ENCODE results near the gene CSRP1. TPM values are rescaled to one million over a fixed set of nuclear protein-coding genes. Genes with fewer than 3 reads are reported as not detected.

The CSRP1 gene
- total and polyA plus RNA-seq, 2 experiments from 2014 or later: 78.9 to 135 TPM

DNA sequence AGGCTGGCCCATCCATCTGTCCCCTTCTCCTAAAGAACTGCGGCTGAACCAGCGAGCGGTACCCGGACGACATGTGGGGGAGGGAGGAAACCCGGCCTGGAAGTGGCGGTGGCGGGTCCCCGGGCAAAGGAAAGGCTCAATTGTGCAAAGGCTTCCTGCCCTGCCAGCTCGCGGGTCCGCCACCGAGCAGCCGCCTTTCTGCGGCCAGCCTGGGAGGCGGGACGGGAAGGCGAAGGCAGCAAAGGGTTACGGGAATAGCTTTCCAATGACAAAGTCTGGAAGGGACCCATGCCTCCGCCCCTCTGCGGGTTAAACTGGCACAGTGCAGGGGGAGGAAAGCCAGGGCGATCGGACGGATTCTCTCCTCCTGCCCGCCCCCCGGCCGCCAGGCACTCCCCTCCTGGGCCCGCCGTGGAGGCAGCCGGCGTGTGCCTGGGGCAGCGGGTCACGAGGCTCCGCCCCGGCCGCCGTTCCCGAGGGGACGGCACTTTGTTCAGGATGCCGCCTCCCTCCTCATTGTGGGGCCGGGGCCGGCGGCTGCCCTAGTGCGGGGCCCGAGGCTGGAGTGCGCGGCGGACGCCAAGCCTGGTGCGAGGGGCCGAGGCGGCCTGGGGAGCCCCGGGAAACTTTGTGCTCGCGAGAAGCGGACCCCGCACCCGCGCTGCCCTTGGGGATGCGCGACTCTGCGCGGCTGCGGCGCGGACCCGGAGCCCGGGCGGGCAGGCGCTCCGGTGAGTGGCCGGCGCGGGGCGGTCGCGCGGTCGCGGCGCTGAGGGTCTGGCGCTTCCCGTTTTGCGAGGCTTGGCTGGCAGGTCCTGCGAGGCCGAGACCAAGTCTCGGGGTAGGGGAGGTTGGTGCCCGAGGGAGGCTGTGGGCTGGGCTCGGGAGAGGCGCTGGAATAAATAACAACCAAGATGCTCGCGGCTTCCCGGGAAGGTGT lies 32.0 kb upstream of the CSRP1 start, which contains the start of gene NAV1:
TSS of gene NAV1 (plus strand) at position 516 of the 940 bp plus-strand sequence. CDS start 83,758 bp downstream, outside the sequence.
- Histone ChIP-seq H3K27me3 (no peaks in the 10 kb centered on the region), H3K9me3 (ENCODE audit: low read depth) (no peaks in the 10 kb centered on the region), H3K4me3 (peak within 1 kb of the TSS; percentile 68), H3K27ac (no peak within 1 kb of the TSS), H3K4me1 (ENCODE audit: low read depth) (peaks cover 6% of the 10 kb centered on the region), H3K36me3 (no peaks in the 10 kb centered on the region)
- DNase-seq (ENCODE audit: low read depth in 1 of 2, low spot score in 1 of 2): peak; percentile 69 to 81
- TF ChIP-seq, protein P1, sequence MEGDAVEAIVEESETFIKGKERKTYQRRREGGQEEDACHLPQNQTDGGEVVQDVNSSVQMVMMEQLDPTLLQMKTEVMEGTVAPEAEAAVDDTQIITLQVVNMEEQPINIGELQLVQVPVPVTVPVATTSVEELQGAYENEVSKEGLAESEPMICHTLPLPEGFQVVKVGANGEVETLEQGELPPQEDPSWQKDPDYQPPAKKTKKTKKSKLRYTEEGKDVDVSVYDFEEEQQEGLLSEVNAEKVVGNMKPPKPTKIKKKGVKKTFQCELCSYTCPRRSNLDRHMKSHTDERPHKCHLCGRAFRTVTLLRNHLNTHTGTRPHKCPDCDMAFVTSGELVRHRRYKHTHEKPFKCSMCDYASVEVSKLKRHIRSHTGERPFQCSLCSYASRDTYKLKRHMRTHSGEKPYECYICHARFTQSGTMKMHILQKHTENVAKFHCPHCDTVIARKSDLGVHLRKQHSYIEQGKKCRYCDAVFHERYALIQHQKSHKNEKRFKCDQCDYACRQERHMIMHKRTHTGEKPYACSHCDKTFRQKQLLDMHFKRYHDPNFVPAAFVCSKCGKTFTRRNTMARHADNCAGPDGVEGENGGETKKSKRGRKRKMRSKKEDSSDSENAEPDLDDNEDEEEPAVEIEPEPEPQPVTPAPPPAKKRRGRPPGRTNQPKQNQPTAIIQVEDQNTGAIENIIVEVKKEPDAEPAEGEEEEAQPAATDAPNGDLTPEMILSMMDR (IDR thresholded peaks at IDR 0.05; ENCODE audit: low read depth, low read length): no peak

DNA sequence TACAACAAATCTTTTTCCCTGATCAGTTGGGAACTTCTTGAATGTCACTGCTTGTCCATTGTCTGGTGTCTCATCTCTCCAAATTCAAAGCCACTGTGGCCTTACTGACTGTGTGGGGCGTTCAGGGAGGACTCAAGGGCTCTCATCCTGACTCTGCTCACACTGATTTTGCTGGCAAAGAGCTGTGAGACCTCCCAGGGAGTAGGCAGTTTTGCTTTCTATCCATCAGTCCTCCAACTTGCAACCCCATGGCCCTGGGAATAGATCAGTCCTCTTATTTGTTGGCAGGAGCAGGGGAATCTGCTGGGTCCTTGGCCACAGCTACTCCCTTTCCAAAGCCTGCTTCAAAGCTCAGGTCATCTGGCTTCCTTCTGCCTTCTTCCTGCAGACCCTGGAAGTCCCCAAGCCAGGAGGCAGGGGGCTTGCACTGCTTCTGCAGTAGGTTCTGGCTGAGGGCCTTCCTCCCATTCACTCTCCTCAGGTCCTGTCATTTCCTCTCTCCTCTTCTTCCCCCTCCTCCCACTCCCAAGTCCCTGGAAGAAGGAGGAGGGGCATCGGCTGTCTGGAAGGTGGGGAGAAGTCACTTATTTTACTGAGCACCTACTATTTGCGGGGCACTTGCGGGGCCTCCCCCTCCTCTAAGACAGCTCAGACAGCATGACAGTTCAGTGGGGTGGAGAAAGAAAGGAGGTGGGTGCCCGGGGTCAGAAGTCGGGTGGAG lies 31.1 kb upstream of the CSRP1 start:
- Histone ChIP-seq H3K9me3 (ENCODE audit: low read depth) (no peaks in the 10 kb centered on the region), H3K27ac (no peak overlapping the region), H3K4me1 (ENCODE audit: low read depth) (peaks cover 6% of the 10 kb centered on the region), H3K4me3 (peak overlapping the region; percentile 68), H3K27me3 (no peaks in the 10 kb centered on the region), H3K36me3 (no peaks in the 10 kb centered on the region)
- TF ChIP-seq, protein P1 (IDR thresholded peaks at IDR 0.05; ENCODE audit: low read depth, low read length): no peak
- DNase-seq (ENCODE audit: low read depth in 1 of 2, low spot score in 1 of 2): no peak

DNA sequence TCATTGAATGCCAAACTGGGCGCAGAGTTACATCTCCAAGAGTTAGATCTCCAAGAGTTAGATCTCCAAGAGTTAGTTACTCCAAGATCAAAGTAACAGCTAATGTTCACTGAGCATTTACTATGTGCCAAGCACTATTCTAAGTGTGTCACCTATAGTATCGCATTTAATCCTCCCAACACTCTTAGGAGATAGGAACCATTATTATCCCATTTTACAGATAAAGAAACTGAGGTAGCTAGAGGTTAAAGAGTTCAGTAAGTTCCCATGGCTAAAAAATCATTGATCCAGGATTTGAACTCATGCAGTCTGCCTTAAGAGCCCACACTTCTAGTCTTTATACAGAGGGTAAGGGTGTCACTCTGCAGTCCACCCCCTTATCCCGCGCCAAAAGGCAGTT lies 30.5 kb upstream of the CSRP1 start:
- H3K9me3 ChIP-seq (ENCODE audit: low read depth): no peaks in the 10 kb centered on the region
- H3K27me3 ChIP-seq: no peaks in the 10 kb centered on the region
- no peaks in the 10 kb centered on the region for H3K36me3 ChIP-seq
- no peak for DNase-seq (ENCODE audit: low read depth in 1 of 2, low spot score in 1 of 2)
- H3K4me3 ChIP-seq: no peak overlapping the region
- H3K27ac ChIP-seq: no peak overlapping the region
- peaks cover 6% of the 10 kb centered on the region for H3K4me1 ChIP-seq (ENCODE audit: low read depth)
- TF ChIP-seq, protein P1 (IDR thresholded peaks at IDR 0.05; ENCODE audit: low read depth, low read length): no peak

DNA sequence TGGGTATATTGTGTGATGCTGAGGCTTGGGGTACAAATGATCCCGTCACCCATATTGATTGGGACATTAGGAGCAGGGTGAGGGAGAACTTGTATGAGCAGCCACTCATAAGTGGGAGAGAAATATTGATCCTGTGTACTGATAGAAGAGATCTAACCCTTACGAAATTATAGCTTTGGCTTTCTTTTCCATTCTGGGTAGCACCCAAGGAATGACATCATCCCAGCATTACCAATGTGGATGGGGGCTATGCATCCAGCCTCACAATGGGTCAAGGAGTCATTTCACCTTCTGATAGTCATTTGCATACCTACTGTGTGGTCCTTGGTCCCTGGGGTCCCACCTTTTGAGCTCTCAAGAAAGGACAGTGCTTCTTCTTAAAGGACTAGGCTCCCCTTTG lies 30.1 kb upstream of the CSRP1 start:
- Histone ChIP-seq H3K36me3 (no peaks in the 10 kb centered on the region), H3K4me1 (ENCODE audit: low read depth) (peaks cover 8% of the 10 kb centered on the region), H3K27ac (no peak overlapping the region), H3K4me3 (no peak overlapping the region), H3K9me3 (ENCODE audit: low read depth) (no peaks in the 10 kb centered on the region), H3K27me3 (no peaks in the 10 kb centered on the region)
- DNase-seq (ENCODE audit: low read depth in 1 of 2, low spot score in 1 of 2): no peak
- TF ChIP-seq, protein P1 (IDR thresholded peaks at IDR 0.05; ENCODE audit: low read depth, low read length): no peak

DNA sequence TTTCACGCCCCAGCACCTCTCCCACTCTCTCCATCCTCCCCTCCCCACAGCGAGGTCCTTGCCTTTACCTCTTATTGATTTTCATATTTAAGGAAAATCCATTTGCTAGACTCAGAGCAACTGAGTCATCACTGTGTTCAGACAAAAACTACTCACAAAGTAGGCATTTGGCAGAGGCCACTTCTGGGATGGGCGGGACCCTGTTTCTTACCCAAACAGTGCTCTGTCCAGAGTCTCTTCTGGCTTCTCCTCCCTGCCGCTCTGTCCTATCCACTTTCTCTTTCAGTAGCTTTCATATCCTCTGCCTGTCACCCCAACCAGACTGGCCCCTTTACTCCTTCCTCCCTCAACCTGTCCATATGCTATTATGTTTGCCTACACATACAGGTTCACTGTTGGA lies 29.6 kb upstream of the CSRP1 start:
- no peak overlapping the region for H3K27ac ChIP-seq
- no peaks in the 10 kb centered on the region for H3K36me3 ChIP-seq
- H3K4me3 ChIP-seq: no peak overlapping the region
- TF ChIP-seq, protein P1 (IDR thresholded peaks at IDR 0.05; ENCODE audit: low read depth, low read length): no peak
- peaks cover 11% of the 10 kb centered on the region for H3K4me1 ChIP-seq (ENCODE audit: low read depth)
- no peaks in the 10 kb centered on the region for H3K27me3 ChIP-seq
- DNase-seq (ENCODE audit: low read depth in 1 of 2, low spot score in 1 of 2): peak in 1 of 2 donors; percentile 75
- no peaks in the 10 kb centered on the region for H3K9me3 ChIP-seq (ENCODE audit: low read depth)

Measured in cardiac muscle cell (in vitro differentiated cells and primary cell).